ENCODE results near the gene DISC1. TPM values are rescaled to one million over a fixed set of nuclear protein-coding genes. Genes with fewer than 3 reads are reported as not detected.

Gene DISC1
- total RNA-seq, 2 experiments from 2014 or later = 4.4 to 14.4 TPM

GRCh38 chr1:231693361-231694074 is 66.9 kb downstream of the DISC1 start:
- H3K36me3 Mint-ChIP-seq = no peaks in the 10 kb centered on the region
- H3K4me1 Mint-ChIP-seq = no peaks in the 10 kb centered on the region
- no peaks in the 10 kb centered on the region for H3K9me3 Mint-ChIP-seq (ENCODE audit: low read depth)
- DNase-seq (no peak), ATAC-seq (no peak)
- no peak overlapping the region for H3K4me3 Mint-ChIP-seq
- CTCF ChIA-PET = no interaction called here
- no peaks in the 10 kb centered on the region for H3K27me3 Mint-ChIP-seq
- no peak overlapping the region for H3K27ac Mint-ChIP-seq

DNA sequence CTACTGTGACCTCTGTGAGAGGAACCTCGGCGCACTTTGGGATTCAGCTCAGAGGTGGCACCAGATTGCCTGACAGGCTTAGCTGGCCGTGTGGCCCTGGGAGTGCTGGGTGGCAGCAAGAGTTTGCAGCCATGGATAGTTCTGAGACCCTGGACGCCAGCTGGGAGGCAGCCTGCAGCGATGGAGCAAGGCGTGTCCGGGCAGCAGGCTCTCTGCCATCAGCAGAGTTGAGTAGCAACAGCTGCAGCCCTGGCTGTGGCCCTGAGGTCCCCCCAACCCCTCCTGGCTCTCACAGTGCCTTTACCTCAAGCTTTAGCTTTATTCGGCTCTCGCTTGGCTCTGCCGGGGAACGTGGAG is 67.5 kb downstream of the DISC1 start:
- CTCF ChIA-PET = no interaction called here
- no peak overlapping the region for H3K27ac Mint-ChIP-seq
- no peak overlapping the region for H3K4me3 Mint-ChIP-seq
- H3K4me1 Mint-ChIP-seq = no peaks in the 10 kb centered on the region
- ATAC-seq (no peak), DNase-seq (no peak)
- H3K27me3 Mint-ChIP-seq = no peaks in the 10 kb centered on the region
- no peaks in the 10 kb centered on the region for H3K9me3 Mint-ChIP-seq (ENCODE audit: low read depth)
- no peaks in the 10 kb centered on the region for H3K36me3 Mint-ChIP-seq

DNA sequence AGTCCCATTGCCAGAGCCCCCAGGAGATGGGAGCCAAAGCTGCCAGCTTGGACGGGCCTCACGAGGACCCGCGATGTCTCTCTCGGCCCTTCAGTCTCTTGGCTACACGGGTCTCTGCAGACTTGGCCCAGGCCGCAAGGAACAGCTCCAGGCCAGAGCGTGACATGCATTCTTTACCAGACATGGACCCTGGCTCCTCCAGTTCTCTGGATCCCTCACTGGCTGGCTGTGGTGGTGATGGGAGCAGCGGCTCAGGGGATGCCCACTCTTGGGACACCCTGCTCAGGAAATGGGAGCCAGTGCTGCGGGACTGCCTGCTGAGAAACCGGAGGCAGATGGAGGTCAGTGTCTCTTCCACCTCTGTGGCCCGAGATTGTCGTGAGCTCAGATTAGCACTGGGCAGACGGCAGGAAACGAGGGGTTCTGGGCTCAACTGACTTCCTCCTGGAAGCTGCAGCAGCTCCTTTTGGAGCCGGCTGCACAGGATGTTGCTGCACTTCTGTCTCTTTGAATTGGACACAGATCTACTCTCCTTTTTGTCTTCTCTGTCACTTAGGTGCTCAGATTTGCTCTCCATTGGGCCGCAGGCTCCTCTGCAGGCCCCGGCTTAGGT is 68.0 kb downstream of the DISC1 start:
- CTCF ChIA-PET = no interaction called here
- Mint-ChIP-seq H3K4me1 (peaks cover 3% of the 10 kb centered on the region), H3K27ac (no peak overlapping the region), H3K9me3 (ENCODE audit: low read depth) (no peaks in the 10 kb centered on the region), H3K36me3 (no peaks in the 10 kb centered on the region), H3K27me3 (no peaks in the 10 kb centered on the region), H3K4me3 (no peak overlapping the region)
- ATAC-seq (no peak), DNase-seq (no peak)

GRCh38 chr1:231695439-231696255 is 69.1 kb downstream of the DISC1 start:
- peaks cover 2% of the 10 kb centered on the region for H3K36me3 Mint-ChIP-seq
- CTCF ChIA-PET = no interaction called here

DNA sequence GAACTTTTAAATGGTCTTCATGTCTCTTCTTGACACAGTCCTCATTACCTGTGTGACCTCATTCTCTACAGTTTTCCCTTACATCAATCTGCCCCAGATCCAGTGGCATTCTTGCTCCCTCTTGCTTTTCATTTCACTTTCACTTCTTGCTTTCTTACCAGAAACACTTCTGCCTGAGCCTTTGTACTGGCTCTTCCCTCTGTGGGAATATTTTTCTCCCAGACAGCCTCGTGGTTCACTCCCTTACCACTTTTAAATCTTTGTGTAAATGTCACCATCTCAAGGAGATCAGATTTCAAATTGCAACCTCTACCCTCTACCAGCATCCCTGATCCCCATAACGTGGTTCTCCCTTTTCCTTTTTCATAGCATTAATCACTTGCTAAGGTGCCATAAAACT is 73.2 kb downstream of the DISC1 start:
- Mint-ChIP-seq H3K36me3 (peaks cover 2% of the 10 kb centered on the region), H3K27me3 (no peaks in the 10 kb centered on the region), H3K27ac (no peak overlapping the region), H3K9me3 (ENCODE audit: low read depth) (no peaks in the 10 kb centered on the region), H3K4me1 (peaks cover 8% of the 10 kb centered on the region), H3K4me3 (no peak overlapping the region)
- ATAC-seq (no peak), DNase-seq (no peak)
- CTCF ChIA-PET = no interaction called here

More at GRCh38 chr1:231695439-231696255, 69.1 kb downstream of the DISC1 start:
- H3K27ac Mint-ChIP-seq = no peak overlapping the region
- no peaks in the 10 kb centered on the region for H3K27me3 Mint-ChIP-seq
- H3K4me1 Mint-ChIP-seq = peaks cover 8% of the 10 kb centered on the region
- no peaks in the 10 kb centered on the region for H3K9me3 Mint-ChIP-seq (ENCODE audit: low read depth)
- DNase-seq (no peak), ATAC-seq (no peak)
- no peak overlapping the region for H3K4me3 Mint-ChIP-seq

DNA sequence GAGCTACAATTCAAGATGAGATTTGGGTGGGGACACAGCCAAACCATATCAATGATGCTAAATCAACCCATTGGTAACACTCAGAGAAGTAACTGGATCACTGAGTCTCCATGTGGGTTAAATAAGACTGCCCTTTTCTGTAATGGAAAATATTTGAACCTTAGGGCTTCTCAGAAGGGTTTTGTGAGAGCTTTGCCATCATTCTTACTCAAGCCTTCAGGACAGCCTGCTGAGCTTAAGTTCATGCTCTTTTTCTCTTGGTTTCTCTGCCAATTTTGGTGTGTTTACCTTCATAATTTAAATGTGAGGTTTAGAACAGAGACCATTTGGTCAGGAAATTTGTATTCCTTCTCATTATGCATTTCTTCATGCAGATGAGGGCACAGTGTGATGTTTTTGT is 74.7 kb downstream of the DISC1 start:
- CTCF ChIA-PET = no interaction called here
- no peak overlapping the region for H3K27ac Mint-ChIP-seq
- H3K36me3 Mint-ChIP-seq = peaks cover 2% of the 10 kb centered on the region
- ATAC-seq (no peak), DNase-seq (no peak)
- peaks cover 8% of the 10 kb centered on the region for H3K4me1 Mint-ChIP-seq
- no peak overlapping the region for H3K4me3 Mint-ChIP-seq
- H3K27me3 Mint-ChIP-seq = no peaks in the 10 kb centered on the region
- H3K9me3 Mint-ChIP-seq (ENCODE audit: low read depth) = no peaks in the 10 kb centered on the region

GRCh38 chr1:231702331-231702730 is 75.7 kb downstream of the DISC1 start:
- DNase-seq (no peak), ATAC-seq (no peak)
- H3K4me1 Mint-ChIP-seq = peaks cover 8% of the 10 kb centered on the region
- no peak overlapping the region for H3K27ac Mint-ChIP-seq
- H3K9me3 Mint-ChIP-seq (ENCODE audit: low read depth) = no peaks in the 10 kb centered on the region
- H3K27me3 Mint-ChIP-seq = no peaks in the 10 kb centered on the region
- CTCF ChIA-PET = no interaction called here
- H3K36me3 Mint-ChIP-seq = peaks cover 2% of the 10 kb centered on the region
- H3K4me3 Mint-ChIP-seq = no peak overlapping the region

DNA sequence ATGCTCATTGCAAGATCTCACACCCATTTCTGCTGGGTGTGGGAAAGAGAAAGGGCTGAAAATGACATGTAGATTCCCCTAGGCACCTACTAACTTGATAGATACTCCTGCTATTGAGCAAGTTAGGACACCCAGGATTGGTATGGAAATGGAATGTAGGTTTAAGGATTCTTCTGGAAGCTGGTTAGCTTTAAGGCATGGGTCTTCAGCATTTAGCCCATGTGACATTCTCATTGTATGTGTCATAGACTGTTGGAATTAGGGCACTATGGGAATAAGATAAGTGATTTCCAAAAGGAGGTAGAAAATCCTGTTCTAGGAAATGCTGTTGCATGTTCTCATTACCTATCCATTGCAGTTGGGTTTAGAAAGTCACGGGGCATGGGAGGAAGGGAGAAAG is 76.2 kb downstream of the DISC1 start:
- ATAC-seq (no peak), DNase-seq (no peak)
- H3K27ac Mint-ChIP-seq = no peak overlapping the region
- H3K4me1 Mint-ChIP-seq = peaks cover 8% of the 10 kb centered on the region
- H3K4me3 Mint-ChIP-seq = no peak overlapping the region
- H3K9me3 Mint-ChIP-seq (ENCODE audit: low read depth) = no peaks in the 10 kb centered on the region
- H3K27me3 Mint-ChIP-seq = no peaks in the 10 kb centered on the region
- peaks cover 2% of the 10 kb centered on the region for H3K36me3 Mint-ChIP-seq
- CTCF ChIA-PET = no interaction called here

GRCh38 chr1:231705806-231706760 is 79.5 kb downstream of the DISC1 start:
- no peak for ATAC-seq
- CTCF ChIA-PET = no interaction called here
- Mint-ChIP-seq H3K36me3 (no peaks in the 10 kb centered on the region), H3K4me1 (peaks cover 4% of the 10 kb centered on the region), H3K27ac (no peak overlapping the region), H3K9me3 (ENCODE audit: low read depth) (no peaks in the 10 kb centered on the region), H3K27me3 (no peaks in the 10 kb centered on the region), H3K4me3 (no peak overlapping the region)
- DNase-seq = no peak

DNA sequence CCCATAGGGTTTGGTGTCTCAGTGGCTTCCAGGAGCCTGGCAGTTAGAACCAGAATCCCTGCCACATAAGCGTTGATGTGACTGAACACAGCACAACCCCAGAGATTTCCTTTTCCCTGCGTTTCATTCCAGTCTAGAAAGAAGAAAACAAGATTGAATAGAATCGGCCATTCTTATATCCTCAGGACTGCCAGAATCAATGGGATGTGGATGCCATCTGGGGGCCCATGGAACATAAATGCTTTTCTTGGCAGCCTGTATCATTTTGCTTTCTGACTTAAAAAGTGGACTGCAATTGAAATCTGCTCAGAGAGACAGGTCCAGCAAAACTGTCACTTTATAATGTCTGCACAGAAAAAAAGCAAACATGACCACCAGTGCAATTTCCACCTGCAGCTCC is 80.3 kb downstream of the DISC1 start:
- ATAC-seq (no peak), DNase-seq (no peak)
- H3K36me3 Mint-ChIP-seq = peaks cover 4% of the 10 kb centered on the region
- no peaks in the 10 kb centered on the region for H3K27me3 Mint-ChIP-seq
- no peak overlapping the region for H3K27ac Mint-ChIP-seq
- peaks cover 2% of the 10 kb centered on the region for H3K9me3 Mint-ChIP-seq (ENCODE audit: low read depth)
- CTCF ChIA-PET = no interaction called here
- peaks cover 4% of the 10 kb centered on the region for H3K4me1 Mint-ChIP-seq
- no peak overlapping the region for H3K4me3 Mint-ChIP-seq

- ATAC-seq (no peak), DNase-seq (no peak)
- H3K27ac Mint-ChIP-seq = no peak overlapping the region
- H3K4me1 Mint-ChIP-seq = peaks cover 4% of the 10 kb centered on the region
- H3K4me3 Mint-ChIP-seq = no peak overlapping the region
- H3K9me3 Mint-ChIP-seq (ENCODE audit: low read depth) = peaks cover 2% of the 10 kb centered on the region
- peaks cover 4% of the 10 kb centered on the region for H3K36me3 Mint-ChIP-seq
- CTCF ChIA-PET = no interaction called here
- H3K27me3 Mint-ChIP-seq = no peaks in the 10 kb centered on the region
These were observed 80.8 kb downstream of the DISC1 start for GRCh38 chr1:231707407-231707806.

GRCh38 chr1:231708394-231708793 is 81.8 kb downstream of the DISC1 start:
- H3K9me3 Mint-ChIP-seq (ENCODE audit: low read depth) = peaks cover 2% of the 10 kb centered on the region
- H3K4me1 Mint-ChIP-seq = peaks cover 4% of the 10 kb centered on the region

DNA sequence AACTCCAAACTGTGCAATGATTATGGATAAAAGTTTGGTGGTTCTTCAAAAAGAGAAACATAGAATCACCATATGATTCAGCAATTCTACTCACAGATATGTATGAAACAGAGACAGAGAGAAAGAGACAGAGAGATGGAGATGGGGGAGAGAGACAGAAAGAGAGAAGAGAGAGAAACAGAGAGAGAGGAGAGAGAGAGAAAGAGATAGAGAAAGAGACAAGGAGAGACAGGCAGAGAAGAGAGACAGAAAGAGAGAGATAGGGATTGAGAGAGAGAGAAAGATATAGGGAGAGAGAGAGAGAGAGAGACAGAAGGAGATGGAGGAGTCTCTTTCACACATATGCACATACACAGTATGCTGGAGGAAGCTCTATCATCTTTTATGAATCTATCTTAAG is 87.8 kb downstream of the DISC1 start:
- H3K4me1 Mint-ChIP-seq = peaks cover 4% of the 10 kb centered on the region
- no peak overlapping the region for H3K27ac Mint-ChIP-seq
- DNase-seq = no peak
- CTCF ChIA-PET = no interaction called here
- ATAC-seq = no peak
- no peak overlapping the region for H3K4me3 Mint-ChIP-seq
- peaks cover 2% of the 10 kb centered on the region for H3K9me3 Mint-ChIP-seq (ENCODE audit: low read depth)
- no peaks in the 10 kb centered on the region for H3K27me3 Mint-ChIP-seq
- H3K36me3 Mint-ChIP-seq = peaks cover 5% of the 10 kb centered on the region

More at GRCh38 chr1:231708394-231708793, 81.8 kb downstream of the DISC1 start:
- ATAC-seq (no peak), DNase-seq (no peak)
- H3K4me3 Mint-ChIP-seq = no peak overlapping the region
- no peaks in the 10 kb centered on the region for H3K27me3 Mint-ChIP-seq
- H3K27ac Mint-ChIP-seq = no peak overlapping the region
- H3K36me3 Mint-ChIP-seq = peaks cover 5% of the 10 kb centered on the region
- CTCF ChIA-PET = interaction anchor here (1.2 kb wide), 1 partner anchor 11 kb away, joined by 4 read pairs; no protein-coding TSS in a partner anchor
